Stimulated activated CD4-positive, alpha-beta T cell treated with anti-CD3 and anti-CD28 coated beads, Interleukin-2, amount 100 ng/mL, for 48 hours (primary cell): ENCODE results near the gene C6orf47.

Experiments used
- DNase-seq, 2 donors: peaks; one replicate each; pipeline ENCODE4 v3.0.0-alpha.2; 2020

The C6orf47 gene

GRCh38 chr6:31634131-31634530, 26.4 kb downstream of the C6orf47 start:
- no peak for DNase-seq

- DNase-seq = no peak
Measured at GRCh38 chr6:31633447-31633846, 27.1 kb downstream of the C6orf47 start.

- DNase-seq = no peak
Measured at GRCh38 chr6:31632279-31632946, 28.2 kb downstream of the C6orf47 start.

GRCh38 chr6:31631681-31632278, 28.8 kb downstream of the C6orf47 start:
- no peak for DNase-seq

- no peak for DNase-seq
Measured at GRCh38 chr6:31631209-31631608, 29.4 kb downstream of the C6orf47 start.

- DNase-seq = no peak
Measured at GRCh38 chr6:31630177-31630934, 30.2 kb downstream of the C6orf47 start.

- no peak for DNase-seq
Measured at GRCh38 chr6:31629014-31629413, 31.6 kb downstream of the C6orf47 start.

- DNase-seq = no peak
Measured at GRCh38 chr6:31627690-31628287, 32.8 kb downstream of the C6orf47 start.

GRCh38 chr6:31626952-31627351, 33.6 kb downstream of the C6orf47 start:
- no peak for DNase-seq

- no peak for DNase-seq
Measured at GRCh38 chr6:31624070-31624469, 36.5 kb downstream of the C6orf47 start.

GRCh38 chr6:31622684-31623091, 37.9 kb downstream of the C6orf47 start:
- DNase-seq = no peak

GRCh38 chr6:31621991-31622390, 38.6 kb downstream of the C6orf47 start:
- DNase-seq = no peak

- DNase-seq = no peak
Measured at GRCh38 chr6:31621320-31621939, 39.1 kb downstream of the C6orf47 start.

GRCh38 chr6:31620586-31621319, 39.8 kb downstream of the C6orf47 start, which contains the start of gene PRRC2A:
Gene PRRC2A, plus strand, starts transcription at chr6:31620715. Its CDS starts 2,075 bp downstream, at chr6:31622790.
- peak; percentile 76 to 97 for DNase-seq

GRCh38 chr6:31619805-31620585, 40.6 kb downstream of the C6orf47 start:
- DNase-seq = peak; percentile 93 to 94

- DNase-seq = no peak
Measured at GRCh38 chr6:31617010-31617409, 43.6 kb downstream of the C6orf47 start.

GRCh38 chr6:31615748-31616147, 44.8 kb downstream of the C6orf47 start:
- DNase-seq = no peak

- no peak for DNase-seq
Measured at GRCh38 chr6:31614684-31615578, 45.6 kb downstream of the C6orf47 start, which contains the start of gene AIF1. Gene AIF1, plus strand, starts transcription at chr6:31615234. Its CDS starts 96 bp downstream, at chr6:31615330.

GRCh38 chr6:31614075-31614619, 46.4 kb downstream of the C6orf47 start:
- no peak for DNase-seq

- DNase-seq = no peak
Measured at GRCh38 chr6:31610968-31611367, 49.6 kb downstream of the C6orf47 start.
